Measurements from ENCODE around the gene INAFM1.
"Not testable (repeated sequence)": the region's sequence is repeated elsewhere in the genome, so short reads cannot be mapped to it uniquely, and the experiment has no call there.

DNA sequence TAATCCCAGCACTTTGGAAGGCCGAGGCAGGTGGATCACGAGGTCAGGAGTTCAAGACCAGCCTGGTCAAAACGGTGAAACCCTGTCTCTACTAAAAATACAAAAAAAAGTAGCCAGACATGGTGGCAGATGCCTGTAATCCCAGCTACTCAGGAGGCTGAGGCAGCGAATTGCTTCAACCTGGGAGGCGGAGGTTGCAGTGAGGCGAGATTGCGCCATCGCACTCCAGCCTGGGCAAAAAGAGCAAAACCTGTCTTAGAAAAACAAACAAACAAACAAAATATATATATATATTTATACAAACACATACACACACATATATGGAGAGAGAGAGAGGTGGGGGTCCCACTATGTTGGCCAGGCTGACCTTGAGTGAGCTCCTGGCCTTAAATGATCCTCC is 21.7 kb upstream of the INAFM1 start:
- not testable (repeated sequence) for TF ChIP-seq CTCF (conservative IDR thresholded peaks at IDR 0.05; ENCODE audit: low read depth, low read length); EZH2 (IDR thresholded peaks at IDR 0.05; ENCODE audit: low read length, unreplicated experiment)
